Prostate gland (tissue), 2 donors: ENCODE data around the gene SLIT3. TPM values are rescaled to one million over a fixed set of nuclear protein-coding genes. Genes with fewer than 3 reads are reported as not detected.

Source experiments
- DNase-seq: peaks from one replicate; pipeline ENCODE4 v3.0.0-alpha.2; 2019; ENCODE audit warnings: low spot score
- H3K27ac ChIP-seq, 2 donors: fragments of 200-600 bp; sonication (generic); 2 replicates each; pipeline ENCODE4 v1.5.1; 2017 to 2019
- H3K27me3 ChIP-seq: fragments of 200-600 bp; sonication (generic); replicated peaks from 2 replicates; pipeline ENCODE4 v1.5.1; 2019; ENCODE audit not compliant: insufficient read depth
- H3K36me3 ChIP-seq, 2 donors: fragments of 200-600 bp; sonication (generic); 1 replicate in 1 of 2; 2 replicates in 1 of 2; pipeline versions ENCODE4 v1.5.1 to v1.8.1; 2017 to 2019
- H3K4me1 ChIP-seq: fragments of 200-600 bp; sonication (generic); replicated peaks from 2 replicates; pipeline ENCODE4 v1.5.1; 2019
- H3K4me3 ChIP-seq, 2 donors: fragments of 200-600 bp; sonication (generic); 2 replicates each; pipeline ENCODE4 v1.5.1; 2017 to 2019
- H3K9me3 ChIP-seq: fragments of 200-600 bp; sonication (generic); 2 replicates; pipeline ENCODE4 v1.5.1; 2017
- POLR2A ChIP-seq: fragments of 450-650 bp; IDR thresholded peaks from one replicate; pipeline ENCODE4 v1.6.1; 2016; ENCODE audit warnings: antibody characterized with exemption, mild to moderate bottlenecking
- POLR2AphosphoS5 ChIP-seq: sonication (generic); formaldehyde crosslinking; IDR thresholded peaks from one replicate; pipeline ENCODE4 v1.6.1; 2017; ENCODE audit warnings: antibody characterized with exemption
- WGBS: methylation state at CpG from one replicate; pipeline ENCODE4 v1.1.5; 2018; 5-methylcytosine and 5-hydroxymethylcytosine counted together
- intact Hi-C: fragments of 100-400 bp; cut with DNase I; formaldehyde crosslinking; loops from one replicate; pipeline ENCODE4 v1.14.2; 2022
- total RNA-seq, 2 donors: library from RNA; depleted of rRNA; stranded (reverse); fragments of >200 nt; gene quantifications; one replicate each; pipeline ENCODE4 v1.1.0, GENCODE V29; 2016
- TF ChIP-seq, protein P1 (sequence below), 4 experiments: fragments of 200-600 bp in 2 of 4; fragments of 450-650 bp in 2 of 4; sonication (generic) in 2 of 4; IDR thresholded peaks; 1 replicate in 3 of 4; 2 replicates in 1 of 4; pipeline ENCODE4 v1.5.1; 2016 to 2019; ENCODE audit warnings: antibody characterized with exemption in 4 of 4, mild to moderate bottlenecking in 2 of 4, moderate library complexity in 2 of 4

Gene SLIT3
- total RNA-seq, 2 donors from 2014 or later = 8.3 TPM

DNA sequence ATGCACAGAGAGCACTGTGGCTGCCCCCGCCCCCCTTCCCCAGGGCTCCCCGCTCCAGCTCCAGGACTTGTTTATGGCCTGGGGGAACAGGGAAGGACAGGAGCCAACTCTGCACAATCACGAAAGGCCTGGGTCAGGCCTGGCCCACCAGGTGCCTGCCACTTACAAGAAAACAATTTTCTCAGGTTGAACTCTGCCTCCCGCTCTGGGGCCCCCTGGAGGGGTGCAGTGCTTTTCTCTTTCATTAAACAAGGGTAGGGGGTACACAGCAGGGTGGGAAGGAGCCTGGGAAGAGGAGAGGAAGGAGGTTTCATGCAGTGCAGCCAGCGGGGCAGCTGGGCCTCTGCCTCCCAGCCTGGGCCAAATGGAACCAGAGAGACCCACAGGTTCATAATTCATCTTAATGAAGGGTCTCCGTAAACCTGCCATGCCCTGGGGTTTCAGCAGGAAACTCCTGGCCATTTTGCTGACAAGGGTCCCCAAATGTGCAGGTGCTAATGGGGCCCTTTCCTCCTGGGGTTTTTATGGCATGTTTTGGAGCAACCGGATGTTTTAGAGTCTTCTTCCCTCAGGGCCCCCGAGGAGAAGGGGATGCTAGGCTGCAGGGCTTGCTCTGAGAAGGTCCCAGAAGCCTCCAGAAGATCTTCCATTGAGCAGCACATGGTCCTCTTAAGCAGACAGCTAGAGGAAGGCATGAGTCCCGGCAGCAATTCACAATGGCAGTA lies 219.8 kb downstream of the SLIT3 start:
- DNase-seq = no peak
- intact Hi-C loops = no loop called here
- Histone ChIP-seq H3K4me3 (no peak overlapping the region), H3K36me3 (no peaks in the 10 kb centered on the region), H3K27ac (no peak overlapping the region), H3K4me1 (no peaks in the 10 kb centered on the region), H3K9me3 (no peaks in the 10 kb centered on the region), H3K27me3 (no peaks in the 10 kb centered on the region)
- WGBS = 83% methylated on average over 9 of the region's 9 CpGs
- TF ChIP-seq, protein P1, sequence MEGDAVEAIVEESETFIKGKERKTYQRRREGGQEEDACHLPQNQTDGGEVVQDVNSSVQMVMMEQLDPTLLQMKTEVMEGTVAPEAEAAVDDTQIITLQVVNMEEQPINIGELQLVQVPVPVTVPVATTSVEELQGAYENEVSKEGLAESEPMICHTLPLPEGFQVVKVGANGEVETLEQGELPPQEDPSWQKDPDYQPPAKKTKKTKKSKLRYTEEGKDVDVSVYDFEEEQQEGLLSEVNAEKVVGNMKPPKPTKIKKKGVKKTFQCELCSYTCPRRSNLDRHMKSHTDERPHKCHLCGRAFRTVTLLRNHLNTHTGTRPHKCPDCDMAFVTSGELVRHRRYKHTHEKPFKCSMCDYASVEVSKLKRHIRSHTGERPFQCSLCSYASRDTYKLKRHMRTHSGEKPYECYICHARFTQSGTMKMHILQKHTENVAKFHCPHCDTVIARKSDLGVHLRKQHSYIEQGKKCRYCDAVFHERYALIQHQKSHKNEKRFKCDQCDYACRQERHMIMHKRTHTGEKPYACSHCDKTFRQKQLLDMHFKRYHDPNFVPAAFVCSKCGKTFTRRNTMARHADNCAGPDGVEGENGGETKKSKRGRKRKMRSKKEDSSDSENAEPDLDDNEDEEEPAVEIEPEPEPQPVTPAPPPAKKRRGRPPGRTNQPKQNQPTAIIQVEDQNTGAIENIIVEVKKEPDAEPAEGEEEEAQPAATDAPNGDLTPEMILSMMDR (IDR thresholded peaks at IDR 0.05) = no peak
- no peak for TF ChIP-seq POLR2A
- TF ChIP-seq POLR2AphosphoS5 = no peak

DNA sequence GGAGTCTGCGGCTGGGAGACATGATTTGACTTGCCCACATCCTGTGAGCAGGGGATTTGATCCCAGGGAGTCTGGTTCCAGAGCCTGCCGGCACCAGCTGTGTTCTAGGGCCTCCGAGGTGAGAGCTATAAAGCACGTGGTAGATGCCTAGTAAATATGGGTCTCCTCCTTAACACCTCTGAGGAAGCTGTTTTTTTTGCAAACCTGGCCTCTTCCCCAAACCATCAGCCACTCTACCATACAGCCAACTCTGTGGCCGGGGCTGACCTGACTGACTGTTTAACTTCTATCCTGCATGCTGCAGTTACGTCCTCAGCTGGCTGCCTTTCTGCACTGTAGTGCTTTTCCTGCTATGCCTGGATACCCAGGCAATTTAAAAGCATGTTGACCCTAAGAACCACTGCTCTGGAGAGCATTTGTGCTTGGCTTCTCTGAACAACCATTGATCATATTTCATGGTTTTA lies 220.5 kb downstream of the SLIT3 start:
- DNase-seq = no peak
- intact Hi-C loops = no loop called here
- WGBS = 61% methylated on average over 6 of the region's 6 CpGs
- H3K4me3 ChIP-seq = no peak overlapping the region
- H3K36me3 ChIP-seq = no peaks in the 10 kb centered on the region
- H3K27ac ChIP-seq = no peak overlapping the region
- no peaks in the 10 kb centered on the region for H3K9me3 ChIP-seq
- TF ChIP-seq, protein P1 (IDR thresholded peaks at IDR 0.05) = no peak
- TF ChIP-seq POLR2AphosphoS5 = no peak
- TF ChIP-seq POLR2A = no peak
- no peaks in the 10 kb centered on the region for H3K27me3 ChIP-seq
- no peaks in the 10 kb centered on the region for H3K4me1 ChIP-seq

DNA sequence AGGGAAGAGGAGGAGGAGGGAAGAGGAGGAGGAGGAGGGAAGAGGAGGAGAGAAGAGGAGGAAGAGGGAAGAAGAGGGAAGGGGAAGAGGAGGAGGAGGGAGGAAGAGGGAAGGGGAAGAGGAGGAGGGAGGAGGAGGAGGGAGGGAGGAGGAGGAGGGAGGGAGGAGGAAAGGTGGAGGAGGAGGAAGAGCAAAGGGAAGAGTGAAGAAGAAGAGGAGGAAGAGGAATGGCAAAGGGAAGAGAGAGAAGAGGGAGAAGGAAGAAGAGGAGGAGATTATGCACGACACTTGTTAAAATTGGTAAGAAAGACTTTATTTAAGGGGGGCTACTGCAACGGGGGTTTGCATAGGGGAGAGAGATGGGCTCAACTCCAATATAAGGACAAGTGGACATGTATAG lies 221.2 kb downstream of the SLIT3 start:
- no peak for TF ChIP-seq POLR2AphosphoS5
- TF ChIP-seq POLR2A = no peak
- TF ChIP-seq, protein P1 (IDR thresholded peaks at IDR 0.05) = no peak
- Histone ChIP-seq H3K9me3 (no peaks in the 10 kb centered on the region), H3K36me3 (no peaks in the 10 kb centered on the region), H3K27ac (no peak overlapping the region), H3K4me1 (no peaks in the 10 kb centered on the region), H3K4me3 (no peak overlapping the region), H3K27me3 (no peaks in the 10 kb centered on the region)
- intact Hi-C loops = no loop called here
- WGBS = 73% methylated on average over 2 of the region's 2 CpGs
- no peak for DNase-seq

DNA sequence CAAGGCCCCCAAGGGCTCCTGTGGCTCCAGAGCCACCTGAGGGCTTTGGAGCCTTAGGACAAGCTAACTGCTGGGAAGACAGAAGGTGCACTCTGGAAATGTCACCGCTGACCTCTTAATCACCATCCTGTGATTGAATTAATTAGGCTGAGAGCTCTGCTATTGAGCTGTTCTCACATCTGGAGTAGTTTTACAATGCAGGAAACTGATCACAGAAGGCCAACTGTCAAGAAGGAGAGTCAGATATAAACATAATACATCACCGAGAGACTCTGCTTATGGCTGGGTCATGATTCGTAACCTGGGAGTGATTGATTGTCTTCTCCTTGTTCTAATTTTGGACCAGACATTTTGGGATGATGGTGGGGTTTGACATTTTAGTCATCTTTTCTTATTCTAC lies 226.1 kb downstream of the SLIT3 start:
- 96% methylated on average over 3 of the region's 3 CpGs for WGBS
- Histone ChIP-seq H3K4me3 (no peak overlapping the region), H3K36me3 (no peaks in the 10 kb centered on the region), H3K27ac (no peak overlapping the region), H3K27me3 (peaks cover 3% of the 10 kb centered on the region), H3K9me3 (no peaks in the 10 kb centered on the region), H3K4me1 (no peaks in the 10 kb centered on the region)
- no peak for DNase-seq
- intact Hi-C loops = no loop called here
- TF ChIP-seq, protein P1 (IDR thresholded peaks at IDR 0.05) = no peak
- TF ChIP-seq POLR2A (no peak), POLR2AphosphoS5 (no peak)

DNA sequence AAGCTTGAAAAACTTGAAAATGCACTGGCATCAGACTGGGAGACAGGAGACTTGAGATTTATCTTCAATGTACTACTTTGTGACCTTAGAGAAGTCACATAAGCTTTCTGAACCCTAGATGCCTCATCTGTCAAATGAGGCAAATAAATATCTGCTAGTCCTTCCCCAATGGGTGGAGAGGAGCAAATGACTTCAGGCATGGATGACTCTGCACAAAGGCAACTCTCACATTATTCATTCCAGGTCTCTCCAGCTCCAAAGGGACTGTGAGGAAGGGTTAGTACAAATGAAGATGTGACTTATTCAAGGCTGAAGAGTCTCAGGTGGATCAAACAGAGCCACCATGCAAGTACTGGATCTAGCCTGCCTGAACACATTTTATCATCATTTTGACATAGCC lies 228.7 kb downstream of the SLIT3 start:
- no peaks in the 10 kb centered on the region for H3K4me1 ChIP-seq
- H3K4me3 ChIP-seq = no peak overlapping the region
- TF ChIP-seq POLR2AphosphoS5 = no peak
- no peak for TF ChIP-seq POLR2A
- TF ChIP-seq, protein P1 (IDR thresholded peaks at IDR 0.05) = no peak
- H3K27me3 ChIP-seq = peaks cover 3% of the 10 kb centered on the region
- no peak overlapping the region for H3K27ac ChIP-seq
- no peaks in the 10 kb centered on the region for H3K9me3 ChIP-seq
- no peaks in the 10 kb centered on the region for H3K36me3 ChIP-seq
- DNase-seq = no peak
- intact Hi-C loops = no loop called here
